ENCODE data around the gene OPCML.

The OPCML gene

DNA sequence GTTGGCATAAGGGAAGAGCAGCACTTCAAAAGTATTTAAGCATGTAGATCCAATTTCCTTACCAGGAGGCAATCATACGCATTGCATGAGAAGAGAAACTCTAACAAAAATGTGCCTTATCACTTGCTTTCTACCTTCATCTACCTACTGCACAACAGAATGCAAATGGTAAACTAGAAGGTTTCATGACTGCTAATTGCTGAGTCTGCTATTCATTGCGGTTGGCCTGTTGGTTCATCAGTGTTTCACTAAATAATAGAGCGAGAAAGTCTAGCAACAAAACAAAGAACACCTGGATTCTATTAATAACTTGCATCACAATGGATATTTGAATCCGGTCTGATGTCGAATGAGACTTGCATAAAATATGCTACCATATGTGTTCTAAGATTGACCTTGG is 229.0 kb downstream of the OPCML start:
- no peak for ATAC-seq
- TF ChIP-seq ZFP3 (CRISPR knock-in tag; IDR thresholded peaks at IDR 0.05) (no peak), SNAI2 (CRISPR knock-in tag; IDR thresholded peaks at IDR 0.05) (no peak), RARB (CRISPR knock-in tag; IDR thresholded peaks at IDR 0.05) (no peak), ISL1 (CRISPR knock-in tag; IDR thresholded peaks at IDR 0.05) (no peak), ZC3H10 (CRISPR knock-in tag; IDR thresholded peaks at IDR 0.05) (no peak), TCF4 (CRISPR knock-in tag; IDR thresholded peaks at IDR 0.05; ENCODE audit: borderline replicate concordance) (no peak), TOX (CRISPR knock-in tag; IDR thresholded peaks at IDR 0.05; ENCODE audit: borderline replicate concordance) (no peak), ZNF70 (CRISPR knock-in tag; IDR thresholded peaks at IDR 0.05) (no peak)
- TF ChIP-seq, protein P1, sequence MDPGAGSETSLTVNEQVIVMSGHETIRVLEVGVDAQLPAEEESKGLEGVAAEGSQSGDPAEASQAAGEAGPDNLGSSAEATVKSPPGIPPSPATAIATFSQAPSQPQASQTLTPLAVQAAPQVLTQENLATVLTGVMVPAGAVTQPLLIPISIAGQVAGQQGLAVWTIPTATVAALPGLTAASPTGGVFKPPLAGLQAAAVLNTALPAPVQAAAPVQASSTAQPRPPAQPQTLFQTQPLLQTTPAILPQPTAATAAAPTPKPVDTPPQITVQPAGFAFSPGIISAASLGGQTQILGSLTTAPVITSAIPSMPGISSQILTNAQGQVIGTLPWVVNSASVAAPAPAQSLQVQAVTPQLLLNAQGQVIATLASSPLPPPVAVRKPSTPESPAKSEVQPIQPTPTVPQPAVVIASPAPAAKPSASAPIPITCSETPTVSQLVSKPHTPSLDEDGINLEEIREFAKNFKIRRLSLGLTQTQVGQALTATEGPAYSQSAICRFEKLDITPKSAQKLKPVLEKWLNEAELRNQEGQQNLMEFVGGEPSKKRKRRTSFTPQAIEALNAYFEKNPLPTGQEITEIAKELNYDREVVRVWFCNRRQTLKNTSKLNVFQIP (CRISPR knock-in tag; IDR thresholded peaks at IDR 0.05; ENCODE audit: borderline replicate concordance, low read depth), result no peak

DNA sequence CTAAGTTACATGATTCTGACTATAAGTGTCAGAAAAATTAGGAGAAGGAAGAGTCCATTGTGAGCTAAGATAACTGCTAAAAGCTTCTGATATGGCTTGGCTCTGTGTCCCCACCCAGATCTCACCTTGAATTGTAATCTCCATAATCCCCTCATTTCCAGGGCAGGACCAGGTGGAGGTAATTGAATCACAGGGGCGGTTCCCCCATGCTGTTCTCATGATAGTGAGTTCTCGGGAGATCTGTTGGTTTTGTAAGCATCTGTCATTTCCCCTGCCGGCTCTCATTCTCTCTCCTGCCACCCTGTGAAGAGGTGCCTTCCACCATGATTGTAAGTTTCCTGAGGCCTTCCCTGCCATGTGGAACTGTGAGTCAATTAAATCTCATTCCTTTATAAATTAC is 230.2 kb downstream of the OPCML start:
- TF ChIP-seq ZNF70 (CRISPR knock-in tag; IDR thresholded peaks at IDR 0.05), result no peak
- TF ChIP-seq ARNTL (CRISPR knock-in tag; IDR thresholded peaks at IDR 0.05; ENCODE audit: borderline replicate concordance, low read depth), result no peak
- no peak for TF ChIP-seq ZFP30 (CRISPR knock-in tag; IDR thresholded peaks at IDR 0.05)
- no peak for TF ChIP-seq PPARA (CRISPR knock-in tag; IDR thresholded peaks at IDR 0.05; ENCODE audit: borderline replicate concordance)

DNA sequence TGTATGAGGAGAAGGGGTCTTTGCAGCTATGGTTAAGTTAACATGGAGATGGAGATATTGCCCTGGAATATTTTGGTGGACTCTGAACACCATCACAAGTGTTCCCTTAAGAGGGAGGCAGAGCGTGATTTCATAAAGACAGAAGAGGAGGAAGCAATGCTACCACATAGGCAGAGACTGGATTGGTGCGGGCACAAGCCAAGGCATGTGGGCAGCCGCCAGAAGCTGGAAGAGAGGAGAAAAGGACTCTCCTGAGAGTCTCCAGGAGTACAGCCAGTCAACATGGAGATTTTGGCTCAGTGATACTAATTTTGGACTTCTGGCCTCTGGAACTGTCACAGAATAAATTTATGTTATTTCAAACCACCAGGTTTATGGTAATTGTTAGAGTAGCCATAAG is 231.6 kb downstream of the OPCML start:
- TF ChIP-seq, protein P2, sequence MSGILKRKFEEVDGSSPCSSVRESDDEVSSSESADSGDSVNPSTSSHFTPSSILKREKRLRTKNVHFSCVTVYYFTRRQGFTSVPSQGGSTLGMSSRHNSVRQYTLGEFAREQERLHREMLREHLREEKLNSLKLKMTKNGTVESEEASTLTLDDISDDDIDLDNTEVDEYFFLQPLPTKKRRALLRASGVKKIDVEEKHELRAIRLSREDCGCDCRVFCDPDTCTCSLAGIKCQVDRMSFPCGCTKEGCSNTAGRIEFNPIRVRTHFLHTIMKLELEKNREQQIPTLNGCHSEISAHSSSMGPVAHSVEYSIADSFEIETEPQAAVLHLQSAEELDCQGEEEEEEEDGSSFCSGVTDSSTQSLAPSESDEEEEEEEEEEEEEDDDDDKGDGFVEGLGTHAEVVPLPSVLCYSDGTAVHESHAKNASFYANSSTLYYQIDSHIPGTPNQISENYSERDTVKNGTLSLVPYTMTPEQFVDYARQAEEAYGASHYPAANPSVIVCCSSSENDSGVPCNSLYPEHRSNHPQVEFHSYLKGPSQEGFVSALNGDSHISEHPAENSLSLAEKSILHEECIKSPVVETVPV (CRISPR knock-in tag; IDR thresholded peaks at IDR 0.05), result no peak
- TF ChIP-seq ESRRG (CRISPR knock-in tag; IDR thresholded peaks at IDR 0.05) (no peak), CSDC2 (CRISPR knock-in tag; IDR thresholded peaks at IDR 0.05) (no peak), PPARA (CRISPR knock-in tag; IDR thresholded peaks at IDR 0.05; ENCODE audit: borderline replicate concordance) (no peak), TCF4 (CRISPR knock-in tag; IDR thresholded peaks at IDR 0.05; ENCODE audit: borderline replicate concordance) (no peak), ARNTL (CRISPR knock-in tag; IDR thresholded peaks at IDR 0.05; ENCODE audit: borderline replicate concordance, low read depth) (no peak), ZNF565 (CRISPR knock-in tag; conservative IDR thresholded peaks at IDR 0.05; ENCODE audit: low read depth) (no peak), BACH2 (CRISPR knock-in tag; IDR thresholded peaks at IDR 0.05; ENCODE audit: borderline replicate concordance) (no peak)
- TF ChIP-seq, protein P3, sequence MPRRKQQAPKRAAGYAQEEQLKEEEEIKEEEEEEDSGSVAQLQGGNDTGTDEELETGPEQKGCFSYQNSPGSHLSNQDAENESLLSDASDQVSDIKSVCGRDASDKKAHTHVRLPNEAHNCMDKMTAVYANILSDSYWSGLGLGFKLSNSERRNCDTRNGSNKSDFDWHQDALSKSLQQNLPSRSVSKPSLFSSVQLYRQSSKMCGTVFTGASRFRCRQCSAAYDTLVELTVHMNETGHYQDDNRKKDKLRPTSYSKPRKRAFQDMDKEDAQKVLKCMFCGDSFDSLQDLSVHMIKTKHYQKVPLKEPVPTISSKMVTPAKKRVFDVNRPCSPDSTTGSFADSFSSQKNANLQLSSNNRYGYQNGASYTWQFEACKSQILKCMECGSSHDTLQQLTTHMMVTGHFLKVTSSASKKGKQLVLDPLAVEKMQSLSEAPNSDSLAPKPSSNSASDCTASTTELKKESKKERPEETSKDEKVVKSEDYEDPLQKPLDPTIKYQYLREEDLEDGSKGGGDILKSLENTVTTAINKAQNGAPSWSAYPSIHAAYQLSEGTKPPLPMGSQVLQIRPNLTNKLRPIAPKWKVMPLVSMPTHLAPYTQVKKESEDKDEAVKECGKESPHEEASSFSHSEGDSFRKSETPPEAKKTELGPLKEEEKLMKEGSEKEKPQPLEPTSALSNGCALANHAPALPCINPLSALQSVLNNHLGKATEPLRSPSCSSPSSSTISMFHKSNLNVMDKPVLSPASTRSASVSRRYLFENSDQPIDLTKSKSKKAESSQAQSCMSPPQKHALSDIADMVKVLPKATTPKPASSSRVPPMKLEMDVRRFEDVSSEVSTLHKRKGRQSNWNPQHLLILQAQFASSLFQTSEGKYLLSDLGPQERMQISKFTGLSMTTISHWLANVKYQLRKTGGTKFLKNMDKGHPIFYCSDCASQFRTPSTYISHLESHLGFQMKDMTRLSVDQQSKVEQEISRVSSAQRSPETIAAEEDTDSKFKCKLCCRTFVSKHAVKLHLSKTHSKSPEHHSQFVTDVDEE (CRISPR knock-in tag; IDR thresholded peaks at IDR 0.05), result no peak
- TF ChIP-seq, protein P4, sequence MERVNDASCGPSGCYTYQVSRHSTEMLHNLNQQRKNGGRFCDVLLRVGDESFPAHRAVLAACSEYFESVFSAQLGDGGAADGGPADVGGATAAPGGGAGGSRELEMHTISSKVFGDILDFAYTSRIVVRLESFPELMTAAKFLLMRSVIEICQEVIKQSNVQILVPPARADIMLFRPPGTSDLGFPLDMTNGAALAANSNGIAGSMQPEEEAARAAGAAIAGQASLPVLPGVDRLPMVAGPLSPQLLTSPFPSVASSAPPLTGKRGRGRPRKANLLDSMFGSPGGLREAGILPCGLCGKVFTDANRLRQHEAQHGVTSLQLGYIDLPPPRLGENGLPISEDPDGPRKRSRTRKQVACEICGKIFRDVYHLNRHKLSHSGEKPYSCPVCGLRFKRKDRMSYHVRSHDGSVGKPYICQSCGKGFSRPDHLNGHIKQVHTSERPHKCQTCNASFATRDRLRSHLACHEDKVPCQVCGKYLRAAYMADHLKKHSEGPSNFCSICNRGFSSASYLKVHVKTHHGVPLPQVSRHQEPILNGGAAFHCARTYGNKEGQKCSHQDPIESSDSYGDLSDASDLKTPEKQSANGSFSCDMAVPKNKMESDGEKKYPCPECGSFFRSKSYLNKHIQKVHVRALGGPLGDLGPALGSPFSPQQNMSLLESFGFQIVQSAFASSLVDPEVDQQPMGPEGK (CRISPR knock-in tag; IDR thresholded peaks at IDR 0.05; ENCODE audit: borderline replicate concordance), result no peak
- ATAC-seq, result no peak

More for the DNA sequence above, 230.2 kb downstream of the OPCML start:
- no peak for ATAC-seq

DNA sequence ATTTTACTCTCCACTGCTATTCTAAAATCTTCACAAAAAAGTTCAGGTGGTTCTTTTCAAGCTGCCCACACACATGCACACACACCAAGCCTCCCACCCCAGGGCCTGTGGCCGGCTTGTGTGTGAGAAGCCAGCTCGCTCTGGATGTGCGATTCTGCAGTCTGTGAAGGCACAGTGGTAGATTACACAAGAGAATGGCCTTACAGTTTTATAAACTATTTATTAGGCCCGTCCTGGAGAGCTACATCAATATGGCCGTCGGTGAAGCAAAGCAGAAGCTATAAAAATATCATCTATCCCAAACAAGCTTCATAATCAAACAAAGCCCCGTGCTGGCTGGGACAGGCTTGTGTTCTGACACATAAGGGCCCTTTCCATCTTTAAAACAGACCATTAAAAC is 240.5 kb downstream of the OPCML start:
- ATAC-seq, result no peak
- no peak for TF ChIP-seq RARB (CRISPR knock-in tag; IDR thresholded peaks at IDR 0.05)
- no peak for TF ChIP-seq TCF4 (CRISPR knock-in tag; IDR thresholded peaks at IDR 0.05; ENCODE audit: borderline replicate concordance)
- no peak for TF ChIP-seq ZNF70 (CRISPR knock-in tag; IDR thresholded peaks at IDR 0.05)
- TF ChIP-seq, protein P4 (CRISPR knock-in tag; IDR thresholded peaks at IDR 0.05; ENCODE audit: borderline replicate concordance), result no peak

Data from SK-N-SH treated with all-trans-retinoic acid at 6 μM for 48 hours (cell line).